ENCODE results near the gene CCDC12.

GRCh38 chr3:47017504-47018268, 41.1 kb upstream of the CCDC12 start:
- TF ChIP-seq, protein P1, sequence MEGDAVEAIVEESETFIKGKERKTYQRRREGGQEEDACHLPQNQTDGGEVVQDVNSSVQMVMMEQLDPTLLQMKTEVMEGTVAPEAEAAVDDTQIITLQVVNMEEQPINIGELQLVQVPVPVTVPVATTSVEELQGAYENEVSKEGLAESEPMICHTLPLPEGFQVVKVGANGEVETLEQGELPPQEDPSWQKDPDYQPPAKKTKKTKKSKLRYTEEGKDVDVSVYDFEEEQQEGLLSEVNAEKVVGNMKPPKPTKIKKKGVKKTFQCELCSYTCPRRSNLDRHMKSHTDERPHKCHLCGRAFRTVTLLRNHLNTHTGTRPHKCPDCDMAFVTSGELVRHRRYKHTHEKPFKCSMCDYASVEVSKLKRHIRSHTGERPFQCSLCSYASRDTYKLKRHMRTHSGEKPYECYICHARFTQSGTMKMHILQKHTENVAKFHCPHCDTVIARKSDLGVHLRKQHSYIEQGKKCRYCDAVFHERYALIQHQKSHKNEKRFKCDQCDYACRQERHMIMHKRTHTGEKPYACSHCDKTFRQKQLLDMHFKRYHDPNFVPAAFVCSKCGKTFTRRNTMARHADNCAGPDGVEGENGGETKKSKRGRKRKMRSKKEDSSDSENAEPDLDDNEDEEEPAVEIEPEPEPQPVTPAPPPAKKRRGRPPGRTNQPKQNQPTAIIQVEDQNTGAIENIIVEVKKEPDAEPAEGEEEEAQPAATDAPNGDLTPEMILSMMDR (IDR thresholded peaks at IDR 0.05; ENCODE audit: insufficient read depth, low read length, poor library complexity, severe bottlenecking): no peak
- no peak for TF ChIP-seq EZH2phosphoT487 (conservative IDR thresholded peaks at IDR 0.05; ENCODE audit: low read length)

Data from SU-DHL-6 (cell line).